Stomach (tissue), 9 donors: Measurements from ENCODE around the gene NEDD1. TPM values are rescaled to one million over a fixed set of nuclear protein-coding genes. Genes with fewer than 3 reads are reported as not detected.
A peak's percentile ranks its signal among the peaks of the same experiment; 100 is the strongest.

Experiments used
- DNase-seq, 2 donors: peaks; one replicate each; pipeline versions ENCODE4 v3.0.0 to v3.0.0-alpha.2; 2013 to 2019
- H3K27ac ChIP-seq, 5 donors: fragments of 200-600 bp in 4 of 5; sonication (generic) in 4 of 5; one replicate each; pipeline ENCODE4 v1.5.1; 2013 to 2019; ENCODE audit warnings: mild to moderate bottlenecking in 1 of 5, moderate library complexity in 1 of 5
- H3K27me3 ChIP-seq, 3 donors: fragments of 200-600 bp; sonication (generic); one replicate each; pipeline ENCODE4 v1.5.1; 2017 to 2019; ENCODE audit warnings: mixed run types in 1 of 3
- H3K36me3 ChIP-seq, 4 donors: fragments of 200-600 bp; sonication (generic); 1 replicate in 3 of 4; 2 replicates in 1 of 4; pipeline ENCODE4 v1.5.1; 2016 to 2019
- H3K4me1 ChIP-seq, 4 donors: fragments of 200-600 bp; sonication (generic); one replicate each; pipeline ENCODE4 v1.5.1; 2016 to 2019
- H3K4me3 ChIP-seq, 4 donors: fragments of 200-600 bp; sonication (generic) in 3 of 4; one replicate each; pipeline ENCODE4 v1.5.1; 2016 to 2019; ENCODE audit warnings: mild to moderate bottlenecking in 1 of 4
- H3K9me3 ChIP-seq, 4 donors: fragments of 200-600 bp; sonication (generic); one replicate each; pipeline ENCODE4 v1.5.1; 2016 to 2019
- CTCF ChIP-seq, 7 experiments: fragments of 450-650 bp in 4 of 7; fragments of 200-600 bp in 3 of 7; sonication (generic) in 3 of 7; IDR thresholded peaks; one replicate each; pipeline ENCODE4 v1.5.1; 2016 to 2019; ENCODE audit warnings: antibody characterized with exemption in 7 of 7, control low read depth in 2 of 7, mild to moderate bottlenecking in 1 of 7
- EP300 ChIP-seq: sonication (generic); formaldehyde crosslinking; IDR thresholded peaks from one replicate; pipeline ENCODE4 v1.6.1; 2017; ENCODE audit warnings: antibody characterized with exemption
- POLR2A ChIP-seq, 4 donors: fragments of 450-650 bp; IDR thresholded peaks; one replicate each; pipeline ENCODE4 v1.6.1; 2016; ENCODE audit warnings: antibody characterized with exemption in 4 of 4, control low read depth in 2 of 4, mild to moderate bottlenecking in 1 of 4, moderate library complexity in 1 of 4
- POLR2AphosphoS5 ChIP-seq, 3 donors: sonication (generic); formaldehyde crosslinking; IDR thresholded peaks; one replicate each; pipeline ENCODE4 v1.6.1; 2016; ENCODE audit warnings: antibody characterized with exemption in 3 of 3
- WGBS, 5 donors: extraction: QIAGEN DNeasy Blood & Tissue Kit in 3 of 5; methylation state at CpG; one replicate each; pipeline versions ENCODE4 v1.1.5 to v1.1.7; 2013 to 2018; 5-methylcytosine and 5-hydroxymethylcytosine counted together
- intact Hi-C: fragments of 100-400 bp; cut with DNase I; formaldehyde crosslinking; loops from one replicate; pipeline ENCODE4 v1.15.1; 2023; ENCODE audit warnings: low total_unique reads
- polyA plus RNA-seq, 3 donors: library from polyadenylated mRNA; stranded (reverse); fragments of 200-250 nt; gene quantifications; one replicate each; pipeline ENCODE4 v1.2.3, GENCODE V29; 2013
- total RNA-seq, 5 donors: library from RNA; depleted of rRNA; stranded (reverse); fragments of >200 nt; gene quantifications; one replicate each; pipeline versions ENCODE4 v1.1.0 to v1.2.3, GENCODE V29; 2014 to 2016
- donor health status: healthy with polysubstance abuse.
- donor health status: Bipolar disorder and iron deficiency.
- donor health status: healthy.

Gene NEDD1
- total and polyA plus RNA-seq, 8 donors, result 2.9 to 81.7 (median 7.8) TPM

DNA sequence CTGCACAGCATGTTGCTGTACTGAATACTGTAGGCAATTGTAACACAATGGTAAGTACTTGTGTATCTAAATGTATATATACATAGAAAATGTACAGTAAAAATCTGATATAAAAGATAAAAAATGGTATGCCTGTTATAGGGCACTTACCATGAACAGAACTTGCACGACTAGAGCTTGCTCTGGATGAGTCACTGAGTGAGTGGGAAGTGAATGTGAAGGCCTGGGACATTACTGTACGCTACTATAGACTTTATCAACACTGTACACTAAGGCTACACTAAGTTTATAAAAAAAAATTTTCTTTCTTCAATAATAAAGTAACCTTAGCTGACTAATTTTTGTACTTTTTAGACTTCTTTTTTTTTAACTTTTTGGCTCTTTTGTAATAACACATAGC is 24.2 kb upstream of the NEDD1 start:
- Histone ChIP-seq H3K4me3 (no peak overlapping the region), H3K27ac (no peak overlapping the region), H3K27me3 (no peaks in the 10 kb centered on the region), H3K9me3 (no peaks in the 10 kb centered on the region), H3K36me3 (no peaks in the 10 kb centered on the region), H3K4me1 (peaks cover 0 to 8% (median 0%) of the 10 kb centered on the region in 4 donors)
- WGBS, 5 donors, result 46 to 67% (median 50%) methylated on average over 2 of the region's 2 CpGs
- DNase-seq, result no peak
- intact Hi-C loops, result no loop called here
- TF ChIP-seq CTCF (IDR thresholded peaks at IDR 0.05), result no peak
- no peak for TF ChIP-seq POLR2A (IDR thresholded peaks at IDR 0.05)
- TF ChIP-seq EP300, result no peak
- no peak for TF ChIP-seq POLR2AphosphoS5 (IDR thresholded peaks at IDR 0.05)

- DNase-seq, result no peak
- Histone ChIP-seq H3K4me1 (peaks cover 0 to 8% (median 0%) of the 10 kb centered on the region in 4 donors), H3K27ac (no peak overlapping the region), H3K4me3 (no peak overlapping the region), H3K9me3 (no peaks in the 10 kb centered on the region), H3K36me3 (no peaks in the 10 kb centered on the region), H3K27me3 (no peaks in the 10 kb centered on the region)
- intact Hi-C loops, result no loop called here
- WGBS, 5 donors, result 80 to 90% (median 89%) methylated on average over 4 of the region's 4 CpGs
- TF ChIP-seq CTCF (IDR thresholded peaks at IDR 0.05) (no peak), POLR2A (IDR thresholded peaks at IDR 0.05) (no peak), POLR2AphosphoS5 (IDR thresholded peaks at IDR 0.05) (no peak), EP300 (no peak)
Measured at GRCh38 chr12:96883571-96883970, 23.5 kb upstream of the NEDD1 start.

DNA sequence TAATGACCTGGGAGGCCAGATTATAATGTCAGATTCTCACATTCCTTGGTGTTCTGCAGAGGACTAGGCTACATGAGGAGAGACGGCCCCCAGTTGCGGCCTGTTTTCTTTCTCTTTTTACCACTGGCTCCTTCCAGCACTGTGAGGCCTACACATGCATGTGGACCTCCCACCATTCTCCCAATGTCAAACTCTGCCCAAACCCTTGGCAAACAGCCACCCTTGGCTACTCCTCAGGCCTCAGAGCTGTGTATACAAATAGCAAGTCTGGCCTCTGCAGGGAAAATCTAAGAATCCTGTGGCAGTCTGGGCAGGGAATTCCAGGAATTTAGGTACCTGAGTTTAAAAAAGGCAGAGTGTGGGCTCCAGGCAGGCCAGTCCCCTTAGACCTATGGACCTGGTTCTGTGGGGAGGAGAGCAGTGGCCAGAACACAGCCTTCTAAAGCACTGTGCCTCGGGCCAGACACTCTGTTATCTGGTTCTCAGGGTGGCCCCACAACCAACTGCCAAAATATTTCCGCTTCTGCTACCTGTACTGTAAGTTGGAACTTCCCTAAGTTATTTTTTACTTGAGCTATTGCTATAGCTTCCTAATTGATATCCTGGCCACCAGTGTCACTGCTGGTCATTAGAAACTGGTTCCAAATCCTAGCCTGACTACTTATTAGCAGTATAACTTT is 19.9 kb upstream of the NEDD1 start:
- Histone ChIP-seq H3K4me3 (no peak overlapping the region), H3K36me3 (no peaks in the 10 kb centered on the region), H3K4me1 (peaks cover 0 to 8% (median 0%) of the 10 kb centered on the region in 4 donors), H3K27me3 (no peaks in the 10 kb centered on the region), H3K9me3 (no peaks in the 10 kb centered on the region), H3K27ac (no peak overlapping the region)
- 27 to 48% (median 38%) methylated on average over 4 of the region's 4 CpGs for WGBS, 5 donors
- DNase-seq, result peak; percentile 48 to 92
- TF ChIP-seq POLR2AphosphoS5 (IDR thresholded peaks at IDR 0.05) (no peak), CTCF (IDR thresholded peaks at IDR 0.05) (no peak), POLR2A (IDR thresholded peaks at IDR 0.05) (no peak), EP300 (no peak)
- intact Hi-C loops, result no loop called here

DNA sequence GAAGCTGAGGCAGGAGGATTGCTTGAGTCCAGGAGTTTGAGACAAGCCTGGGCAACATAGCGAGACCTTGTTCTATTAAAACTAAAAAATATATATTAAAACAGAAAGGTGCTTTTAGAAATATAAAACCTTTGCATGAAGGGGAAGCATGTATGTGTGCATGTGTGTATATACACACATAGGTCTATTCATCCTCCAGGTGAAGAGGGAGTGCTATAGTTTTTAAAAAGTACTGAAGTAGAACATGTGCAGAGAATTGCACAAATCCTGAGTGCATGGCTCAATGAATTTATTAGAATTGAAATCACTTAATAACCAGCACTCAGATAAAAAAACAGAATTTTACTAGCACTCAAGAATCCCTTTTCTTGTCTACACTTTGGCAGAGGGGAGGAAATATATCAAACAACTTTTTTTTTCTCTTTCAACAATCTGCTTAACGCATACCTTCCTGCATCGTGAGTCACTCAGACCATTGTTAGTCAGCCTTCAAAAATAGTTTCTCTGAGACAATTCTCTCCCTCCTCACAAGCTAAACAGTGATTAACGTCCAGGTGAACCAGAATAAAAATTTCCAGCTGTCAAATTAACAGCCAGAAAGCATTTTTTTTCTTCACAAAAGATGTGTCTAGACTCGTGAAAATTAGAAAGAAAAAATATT is 17.7 kb upstream of the NEDD1 start:
- peaks cover 0 to 8% (median 0%) of the 10 kb centered on the region in 4 donors for H3K4me1 ChIP-seq
- no peak overlapping the region for H3K27ac ChIP-seq
- intact Hi-C loops, result no loop called here
- TF ChIP-seq POLR2A (IDR thresholded peaks at IDR 0.05) (no peak), EP300 (no peak), POLR2AphosphoS5 (IDR thresholded peaks at IDR 0.05) (no peak), CTCF (IDR thresholded peaks at IDR 0.05) (no peak)
- H3K4me3 ChIP-seq, result no peak overlapping the region
- 41 to 44% (median 41%) methylated on average over 5 of the region's 5 CpGs for WGBS, 5 donors
- H3K27me3 ChIP-seq, result no peaks in the 10 kb centered on the region
- DNase-seq, result no peak
- no peaks in the 10 kb centered on the region for H3K36me3 ChIP-seq
- H3K9me3 ChIP-seq, result no peaks in the 10 kb centered on the region
